Gastroesophageal sphincter (tissue), 4 donors: ENCODE results near the gene NUDT16L1. TPM values are rescaled to one million over a fixed set of nuclear protein-coding genes. Genes with fewer than 3 reads are reported as not detected.
A peak's percentile ranks its signal among the peaks of the same experiment; 100 is the strongest.

Experiments
- ATAC-seq: fragments of 150-250 bp; one replicate; pipeline ENCODE4 v1.9.1; 2016; ENCODE audit warnings: mild to moderate bottlenecking, moderate library complexity
- H3K27ac ChIP-seq, 4 donors: fragments of 200-600 bp; sonication (generic) in 3 of 4; 1 replicate in 3 of 4; 2 replicates in 1 of 4; pipeline ENCODE4 v1.5.1; 2016 to 2019
- H3K27me3 ChIP-seq: fragments of 200-600 bp; sonication (generic); one replicate; pipeline ENCODE4 v1.5.1; 2019
- H3K36me3 ChIP-seq, 2 donors: fragments of 200-600 bp; sonication (generic); one replicate each; pipeline ENCODE4 v1.5.1; 2019; ENCODE audit warnings: control low read depth in 1 of 2
- H3K4me1 ChIP-seq, 3 donors: fragments of 200-600 bp; sonication (generic); 1 replicate in 2 of 3; 2 replicates in 1 of 3; pipeline ENCODE4 v1.5.1; 2016 to 2019; ENCODE audit warnings: control low read depth in 2 of 3
- H3K4me3 ChIP-seq, 2 donors: fragments of 200-600 bp; sonication (generic); one replicate each; pipeline ENCODE4 v1.5.1; 2019; ENCODE audit warnings: mild to moderate bottlenecking in 1 of 2, moderate library complexity in 1 of 2
- H3K9me3 ChIP-seq, 3 donors: fragments of 200-600 bp; sonication (generic); one replicate each; pipeline ENCODE4 v1.5.1; 2017 to 2019; ENCODE audit warnings: control low read depth in 2 of 3
- EP300 ChIP-seq: sonication (generic); formaldehyde crosslinking; IDR thresholded peaks from one replicate; pipeline ENCODE4 v1.6.1; 2017; ENCODE audit warnings: antibody characterized with exemption, mild to moderate bottlenecking
- POLR2A ChIP-seq, 2 donors: fragments of 450-650 bp; IDR thresholded peaks; one replicate each; pipeline ENCODE4 v1.6.1; 2017; ENCODE audit warnings: antibody characterized with exemption in 2 of 2, mild to moderate bottlenecking in 2 of 2, moderate library complexity in 1 of 2
- POLR2AphosphoS5 ChIP-seq: sonication (generic); formaldehyde crosslinking; IDR thresholded peaks from one replicate; pipeline ENCODE4 v1.6.1; 2017; ENCODE audit warnings: antibody characterized with exemption
- WGBS, 2 donors: methylation state at CpG; one replicate each; pipeline ENCODE4 v1.1.5; 2018; ENCODE audit warnings: low coverage in 1 of 2; 5-methylcytosine and 5-hydroxymethylcytosine counted together
- total RNA-seq, 4 donors: library from RNA; depleted of rRNA; stranded (reverse); fragments of >200 nt; gene quantifications; one replicate each; pipeline ENCODE4 v1.1.0, GENCODE V29; 2016
- TF ChIP-seq, protein P1 (sequence below), 4 experiments: fragments of 200-600 bp in 2 of 4; fragments of 450-650 bp in 2 of 4; sonication (generic) in 1 of 4; IDR thresholded peaks; one replicate each; pipeline ENCODE4 v1.5.1; 2017 to 2019; ENCODE audit warnings: antibody characterized with exemption in 4 of 4, mild to moderate bottlenecking in 2 of 4, moderate library complexity in 2 of 4

NUDT16L1 gene
- total RNA-seq, 4 donors from 2014 or later: 14.8 to 26.3 (median 21.4) TPM

DNA sequence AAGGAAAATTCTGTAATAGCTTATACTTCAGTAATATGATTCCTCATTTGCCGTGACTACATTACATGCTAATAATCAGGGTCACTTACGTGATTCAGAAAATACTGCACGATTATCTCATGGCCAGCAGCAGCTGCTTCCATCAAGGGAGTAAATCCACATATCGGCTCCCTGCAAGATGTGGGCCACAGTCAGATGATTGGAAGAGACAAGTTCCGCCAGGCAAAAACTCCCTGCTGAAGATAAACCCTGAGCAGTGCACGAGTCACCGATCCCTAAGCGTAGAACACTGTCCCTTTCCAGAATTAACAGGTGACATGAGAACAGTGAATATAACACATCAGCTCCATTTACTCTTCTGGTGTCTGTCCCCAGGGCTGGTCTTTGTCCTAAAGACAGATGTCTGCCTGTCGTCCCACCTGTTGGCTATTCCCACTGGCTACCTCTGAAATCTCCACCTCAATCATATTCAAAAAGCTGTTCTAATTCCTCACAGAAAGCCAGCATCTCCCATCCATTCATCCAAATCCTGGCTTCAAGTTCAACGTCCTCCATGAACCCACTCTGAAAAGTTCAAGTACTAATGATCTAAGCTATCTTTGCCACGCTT lies 31.4 kb downstream of the NUDT16L1 start:
- Histone ChIP-seq H3K4me3 (no peak overlapping the region), H3K36me3 (peaks cover 0 to 85% of the 10 kb centered on the region in 2 donors), H3K4me1 (no peaks in the 10 kb centered on the region), H3K27me3 (no peaks in the 10 kb centered on the region), H3K27ac (no peak overlapping the region), H3K9me3 (no peaks in the 10 kb centered on the region)
- no peak for ATAC-seq
- TF ChIP-seq POLR2A (IDR thresholded peaks at IDR 0.05) (no peak), EP300 (no peak), POLR2AphosphoS5 (no peak)
- TF ChIP-seq, protein P1, sequence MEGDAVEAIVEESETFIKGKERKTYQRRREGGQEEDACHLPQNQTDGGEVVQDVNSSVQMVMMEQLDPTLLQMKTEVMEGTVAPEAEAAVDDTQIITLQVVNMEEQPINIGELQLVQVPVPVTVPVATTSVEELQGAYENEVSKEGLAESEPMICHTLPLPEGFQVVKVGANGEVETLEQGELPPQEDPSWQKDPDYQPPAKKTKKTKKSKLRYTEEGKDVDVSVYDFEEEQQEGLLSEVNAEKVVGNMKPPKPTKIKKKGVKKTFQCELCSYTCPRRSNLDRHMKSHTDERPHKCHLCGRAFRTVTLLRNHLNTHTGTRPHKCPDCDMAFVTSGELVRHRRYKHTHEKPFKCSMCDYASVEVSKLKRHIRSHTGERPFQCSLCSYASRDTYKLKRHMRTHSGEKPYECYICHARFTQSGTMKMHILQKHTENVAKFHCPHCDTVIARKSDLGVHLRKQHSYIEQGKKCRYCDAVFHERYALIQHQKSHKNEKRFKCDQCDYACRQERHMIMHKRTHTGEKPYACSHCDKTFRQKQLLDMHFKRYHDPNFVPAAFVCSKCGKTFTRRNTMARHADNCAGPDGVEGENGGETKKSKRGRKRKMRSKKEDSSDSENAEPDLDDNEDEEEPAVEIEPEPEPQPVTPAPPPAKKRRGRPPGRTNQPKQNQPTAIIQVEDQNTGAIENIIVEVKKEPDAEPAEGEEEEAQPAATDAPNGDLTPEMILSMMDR (IDR thresholded peaks at IDR 0.05): no peak
- 84 to 88% methylated on average over 10 to 11 of the region's 11 CpGs for WGBS, 2 donors

DNA sequence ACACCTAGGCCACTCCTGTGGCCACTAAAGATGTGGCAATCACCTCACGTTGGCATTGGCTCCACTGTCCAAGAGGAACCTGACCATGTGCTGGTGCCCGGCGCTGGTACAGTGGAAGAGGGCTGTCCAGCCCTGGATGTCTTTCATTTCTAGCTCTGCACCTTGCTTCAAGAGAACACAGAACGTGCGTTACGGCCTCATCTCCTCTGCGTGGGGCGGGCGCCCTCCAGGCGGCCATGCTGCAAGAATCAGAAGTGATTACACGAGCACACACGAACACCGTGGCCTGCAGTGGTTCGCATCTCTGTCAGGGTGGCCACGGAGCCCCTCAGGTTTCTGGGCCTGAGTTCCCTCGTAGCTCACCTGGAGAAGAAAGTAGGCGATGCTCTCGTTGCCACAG lies 33.3 kb downstream of the NUDT16L1 start:
- Histone ChIP-seq H3K9me3 (no peaks in the 10 kb centered on the region), H3K27me3 (no peaks in the 10 kb centered on the region), H3K36me3 (peaks cover 0 to 99% of the 10 kb centered on the region in 2 donors), H3K27ac (no peak overlapping the region), H3K4me1 (no peaks in the 10 kb centered on the region), H3K4me3 (no peak overlapping the region)
- ATAC-seq: no peak
- TF ChIP-seq POLR2AphosphoS5: no peak
- TF ChIP-seq POLR2A (IDR thresholded peaks at IDR 0.05): no peak
- TF ChIP-seq EP300: no peak
- TF ChIP-seq, protein P1 (IDR thresholded peaks at IDR 0.05): no peak
- no CpG with 5 or more reads among the region's 18 CpGs for WGBS, 2 donors

DNA sequence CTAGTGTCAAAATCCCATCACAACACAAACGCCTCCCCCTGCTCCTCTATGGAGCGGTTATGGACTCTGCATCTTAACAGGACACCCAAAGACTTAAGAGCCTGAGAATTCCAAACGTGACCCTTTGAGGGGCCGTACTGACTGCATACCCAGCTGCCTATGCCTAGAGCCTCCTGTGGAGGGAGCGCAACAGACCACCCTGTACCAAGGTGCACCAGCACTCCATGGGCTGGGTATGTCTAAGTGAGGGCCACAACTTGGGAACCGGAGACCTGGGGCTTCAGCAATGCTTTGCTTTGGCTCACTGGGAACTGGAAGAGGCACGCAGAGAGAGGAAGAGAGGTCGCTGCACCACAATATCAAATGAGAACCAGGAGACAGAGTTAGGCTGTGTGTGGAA lies 35.3 kb downstream of the NUDT16L1 start:
- WGBS, 2 donors: 100% methylated on average over 2 to 3 of the region's 8 CpGs
- no peak for TF ChIP-seq POLR2AphosphoS5
- no peak for TF ChIP-seq POLR2A (IDR thresholded peaks at IDR 0.05)
- no peak for TF ChIP-seq EP300
- TF ChIP-seq, protein P1 (IDR thresholded peaks at IDR 0.05): no peak
- H3K9me3 ChIP-seq: no peaks in the 10 kb centered on the region
- no peak overlapping the region for H3K4me3 ChIP-seq
- H3K36me3 ChIP-seq: peaks cover 0 to 82% of the 10 kb centered on the region in 2 donors
- no peak for ATAC-seq
- no peak overlapping the region for H3K27ac ChIP-seq
- no peaks in the 10 kb centered on the region for H3K27me3 ChIP-seq
- peaks cover 0 to 20% (median 0%) of the 10 kb centered on the region in 3 donors for H3K4me1 ChIP-seq

DNA sequence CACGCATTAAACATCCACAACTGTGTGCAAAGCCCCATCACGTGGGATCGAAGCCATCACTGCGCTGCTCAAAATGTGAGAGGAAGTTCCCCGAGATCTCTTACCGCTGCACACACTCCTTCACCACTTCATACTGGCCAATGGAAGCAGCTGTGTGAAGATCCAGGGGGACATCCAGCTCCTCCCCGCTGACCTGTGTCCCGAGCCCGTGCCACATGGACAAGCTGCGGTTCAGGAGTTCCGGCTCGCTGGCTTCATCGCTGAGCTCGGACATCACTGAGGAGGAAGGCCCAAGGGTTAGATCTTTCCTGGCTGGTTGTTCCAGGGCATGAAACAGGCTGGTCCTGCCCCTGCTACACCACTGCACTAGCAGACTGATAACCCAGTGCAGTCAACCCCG lies 36.5 kb downstream of the NUDT16L1 start:
- ATAC-seq: no peak
- peaks cover 0 to 22% (median 0%) of the 10 kb centered on the region in 3 donors for H3K4me1 ChIP-seq
- H3K27me3 ChIP-seq: no peaks in the 10 kb centered on the region
- peaks cover 0 to 70% of the 10 kb centered on the region in 2 donors for H3K36me3 ChIP-seq
- H3K27ac ChIP-seq: no peak overlapping the region
- no peaks in the 10 kb centered on the region for H3K9me3 ChIP-seq
- H3K4me3 ChIP-seq: no peak overlapping the region
- TF ChIP-seq POLR2A (IDR thresholded peaks at IDR 0.05) (no peak), EP300 (no peak), POLR2AphosphoS5 (no peak)
- TF ChIP-seq, protein P1 (IDR thresholded peaks at IDR 0.05): no peak
- WGBS, 2 donors: 92 to 94% methylated on average over 10 to 11 of the region's 15 CpGs

DNA sequence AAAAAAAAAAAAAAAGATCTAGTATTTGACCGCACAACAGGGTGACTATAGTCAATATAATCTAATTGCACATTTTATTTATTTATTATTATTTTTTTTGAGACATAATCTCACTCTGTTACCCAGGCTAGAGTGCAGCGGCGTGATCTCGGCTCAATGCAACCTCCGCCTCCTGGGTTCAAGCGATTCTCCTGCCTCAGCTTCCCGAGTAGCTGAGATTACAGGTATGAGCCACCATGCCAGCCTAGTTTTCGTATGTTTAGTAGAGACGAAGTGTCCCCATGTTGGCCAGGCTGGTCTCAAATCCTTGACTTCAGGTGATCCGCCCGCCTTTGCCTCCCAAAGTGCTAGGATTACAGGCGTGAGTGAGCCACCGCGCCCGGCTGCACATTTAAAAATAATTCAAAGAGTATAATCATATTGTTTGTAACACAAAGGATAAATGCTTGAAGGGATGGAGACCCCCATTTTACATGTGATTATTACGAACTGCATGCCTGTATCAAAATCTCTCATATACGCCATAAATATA lies 39.9 kb downstream of the NUDT16L1 start:
- 33 to 48% methylated on average over 11 of the region's 17 CpGs for WGBS, 2 donors
- Histone ChIP-seq H3K4me1 (peaks cover 0 to 31% (median 5%) of the 10 kb centered on the region in 3 donors), H3K27ac (peak overlapping the region in 2 of 4 donors; percentile 87 to 94), H3K4me3 (peak overlapping the region; percentile 61 to 95), H3K36me3 (peaks cover 0 to 36% of the 10 kb centered on the region in 2 donors), H3K9me3 (no peaks in the 10 kb centered on the region), H3K27me3 (no peaks in the 10 kb centered on the region)
- TF ChIP-seq POLR2AphosphoS5: no peak
- no peak for ATAC-seq
